Measurements from ENCODE around the gene PRDM15. TPM values are rescaled to one million over a fixed set of nuclear protein-coding genes. Genes with fewer than 3 reads are reported as not detected.

Gene PRDM15
- polyA plus RNA-seq, 1 experiment: 5.1 TPM

DNA sequence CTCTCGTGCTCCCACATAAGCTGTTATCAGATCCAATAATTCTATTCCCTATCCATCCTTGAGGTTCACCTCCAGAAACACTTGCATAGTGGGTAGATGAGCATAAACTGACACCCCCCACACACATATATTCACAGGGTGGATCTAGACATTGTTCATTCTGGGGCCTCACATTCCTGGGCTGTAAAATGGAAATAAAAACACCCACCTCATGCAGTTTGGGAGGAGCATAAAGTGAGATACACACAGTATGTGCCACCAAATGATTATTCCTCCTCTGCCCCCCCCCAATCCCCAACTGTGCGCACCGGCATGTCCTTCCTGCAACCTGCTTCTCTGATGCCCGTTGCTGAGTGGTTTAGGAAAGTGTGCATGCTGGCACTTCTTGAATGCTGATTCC lies 17.9 kb downstream of the PRDM15 start:
- no peaks in the 10 kb centered on the region for H3K27me3 ChIP-seq (ENCODE audit: control insufficient read depth, insufficient read depth, low read length)
- H3K9me3 ChIP-seq (ENCODE audit: control insufficient read depth, insufficient read depth, low read length): no peaks in the 10 kb centered on the region; the same call in 1 of the 2 replicates
- H3K4me3 ChIP-seq (ENCODE audit: low read depth, low read length): no peak overlapping the region
- TF ChIP-seq, protein P1, sequence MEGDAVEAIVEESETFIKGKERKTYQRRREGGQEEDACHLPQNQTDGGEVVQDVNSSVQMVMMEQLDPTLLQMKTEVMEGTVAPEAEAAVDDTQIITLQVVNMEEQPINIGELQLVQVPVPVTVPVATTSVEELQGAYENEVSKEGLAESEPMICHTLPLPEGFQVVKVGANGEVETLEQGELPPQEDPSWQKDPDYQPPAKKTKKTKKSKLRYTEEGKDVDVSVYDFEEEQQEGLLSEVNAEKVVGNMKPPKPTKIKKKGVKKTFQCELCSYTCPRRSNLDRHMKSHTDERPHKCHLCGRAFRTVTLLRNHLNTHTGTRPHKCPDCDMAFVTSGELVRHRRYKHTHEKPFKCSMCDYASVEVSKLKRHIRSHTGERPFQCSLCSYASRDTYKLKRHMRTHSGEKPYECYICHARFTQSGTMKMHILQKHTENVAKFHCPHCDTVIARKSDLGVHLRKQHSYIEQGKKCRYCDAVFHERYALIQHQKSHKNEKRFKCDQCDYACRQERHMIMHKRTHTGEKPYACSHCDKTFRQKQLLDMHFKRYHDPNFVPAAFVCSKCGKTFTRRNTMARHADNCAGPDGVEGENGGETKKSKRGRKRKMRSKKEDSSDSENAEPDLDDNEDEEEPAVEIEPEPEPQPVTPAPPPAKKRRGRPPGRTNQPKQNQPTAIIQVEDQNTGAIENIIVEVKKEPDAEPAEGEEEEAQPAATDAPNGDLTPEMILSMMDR (IDR thresholded peaks at IDR 0.05; ENCODE audit: low read depth, low read length): no peak
- no peak for DNase-seq (ENCODE audit: low read depth, low spot score)
- POLR2A ChIA-PET: no interaction called here
- CTCF ChIA-PET: interaction anchor here (0.6 kb wide), 2 partner anchors 45 to 373 kb away, joined by 3 read pairs; no protein-coding TSS in a partner anchor
- H3K27ac ChIP-seq (ENCODE audit: low read depth, low read length): no peak overlapping the region

DNA sequence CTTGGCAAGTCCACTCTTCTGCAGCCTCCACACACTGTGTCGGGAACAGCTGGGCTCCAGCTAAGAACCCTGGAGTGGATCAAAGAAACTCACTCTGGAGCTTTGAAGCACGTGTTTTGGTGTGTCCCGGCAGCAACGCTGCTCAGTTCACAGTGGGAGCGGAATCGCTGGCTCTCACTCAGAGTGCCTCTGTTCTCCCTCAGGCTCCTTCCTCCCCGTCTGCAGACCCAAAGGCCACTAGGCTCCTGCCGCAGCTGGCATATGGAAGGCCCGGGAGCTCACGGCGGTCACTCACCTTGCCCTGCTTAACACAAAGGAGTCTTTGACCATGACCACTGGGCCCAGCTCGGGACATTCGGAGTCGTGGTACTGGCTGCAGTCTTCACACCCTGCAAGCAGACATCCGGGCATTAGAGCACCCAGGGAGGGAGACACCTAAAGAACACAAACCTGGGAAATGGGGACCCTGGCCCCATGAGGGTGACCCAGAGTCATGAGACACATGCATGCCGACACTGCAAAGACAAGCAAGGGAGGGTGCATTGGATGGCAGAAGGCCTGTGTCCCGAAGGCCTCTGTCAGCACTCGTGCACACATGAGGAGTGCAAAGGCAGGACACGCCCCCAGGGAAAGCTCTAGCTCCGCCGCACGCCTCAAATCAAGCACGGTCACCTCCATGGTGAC lies 19.7 kb downstream of the PRDM15 start:
- Histone ChIP-seq H3K27ac (ENCODE audit: low read depth, low read length) (no peak overlapping the region), H3K27me3 (ENCODE audit: control insufficient read depth, insufficient read depth, low read length) (no peaks in the 10 kb centered on the region), H3K4me3 (ENCODE audit: low read depth, low read length) (no peak overlapping the region), H3K9me3 (ENCODE audit: control insufficient read depth, insufficient read depth, low read length) (no peaks in the 10 kb centered on the region; the same call in 1 of the 2 replicates)
- ChIA-PET POLR2A (no interaction called here), CTCF (no interaction called here)
- TF ChIP-seq, protein P1 (IDR thresholded peaks at IDR 0.05; ENCODE audit: low read depth, low read length): no peak
- DNase-seq (ENCODE audit: low read depth, low spot score): no peak

DNA sequence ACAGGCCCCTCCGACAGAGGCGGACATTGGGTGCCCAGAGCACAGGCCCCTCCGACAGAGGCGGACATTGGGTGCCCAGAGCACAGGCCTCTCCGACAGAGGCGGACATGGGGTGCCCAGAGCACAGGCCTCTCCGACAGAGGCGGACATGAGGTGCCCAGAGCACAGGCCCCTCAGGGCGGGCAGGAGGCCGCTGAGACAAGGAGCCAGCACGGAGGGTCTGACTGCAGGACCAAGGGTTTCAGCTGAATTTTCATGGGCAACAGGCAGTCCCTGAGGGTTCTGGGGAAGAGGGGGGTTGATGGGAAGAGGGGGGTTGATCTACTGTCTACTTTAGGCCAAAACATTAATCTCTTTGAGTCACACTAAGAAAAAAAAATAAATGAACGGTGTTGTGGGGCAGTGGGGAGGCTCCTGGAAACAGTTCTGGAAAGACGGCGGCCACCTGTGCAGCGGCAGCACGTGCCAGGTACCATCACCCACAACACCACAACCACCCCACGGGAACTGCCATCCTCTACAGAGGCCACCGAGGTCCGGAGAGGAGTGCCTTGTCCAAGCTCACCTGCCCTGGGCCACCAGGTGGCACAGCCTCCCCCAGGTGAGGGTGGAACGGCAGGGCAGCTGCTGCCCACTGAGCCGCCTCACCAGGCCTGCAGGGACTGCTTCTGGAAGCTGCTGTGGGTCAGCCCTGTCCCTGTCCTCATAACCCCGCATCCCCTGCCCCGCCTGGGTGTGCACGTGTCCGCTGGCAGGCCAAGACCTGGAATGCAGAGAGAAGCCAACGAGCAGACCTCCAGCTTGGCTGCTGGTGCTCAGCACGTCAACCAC lies 20.5 kb downstream of the PRDM15 start:
- no peak for DNase-seq (ENCODE audit: low read depth, low spot score)
- Histone ChIP-seq H3K27ac (ENCODE audit: low read depth, low read length) (no peak overlapping the region), H3K27me3 (ENCODE audit: control insufficient read depth, insufficient read depth, low read length) (no peaks in the 10 kb centered on the region), H3K9me3 (ENCODE audit: control insufficient read depth, insufficient read depth, low read length) (no peaks in the 10 kb centered on the region; the same call in 1 of the 2 replicates), H3K4me3 (ENCODE audit: low read depth, low read length) (no peak overlapping the region)
- CTCF ChIA-PET: interaction anchor here (0.7 kb wide), 1 partner anchor 10 kb away, joined by 4 read pairs; no protein-coding TSS in a partner anchor
- TF ChIP-seq, protein P1 (IDR thresholded peaks at IDR 0.05; ENCODE audit: low read depth, low read length): no peak
- POLR2A ChIA-PET: no interaction called here

DNA sequence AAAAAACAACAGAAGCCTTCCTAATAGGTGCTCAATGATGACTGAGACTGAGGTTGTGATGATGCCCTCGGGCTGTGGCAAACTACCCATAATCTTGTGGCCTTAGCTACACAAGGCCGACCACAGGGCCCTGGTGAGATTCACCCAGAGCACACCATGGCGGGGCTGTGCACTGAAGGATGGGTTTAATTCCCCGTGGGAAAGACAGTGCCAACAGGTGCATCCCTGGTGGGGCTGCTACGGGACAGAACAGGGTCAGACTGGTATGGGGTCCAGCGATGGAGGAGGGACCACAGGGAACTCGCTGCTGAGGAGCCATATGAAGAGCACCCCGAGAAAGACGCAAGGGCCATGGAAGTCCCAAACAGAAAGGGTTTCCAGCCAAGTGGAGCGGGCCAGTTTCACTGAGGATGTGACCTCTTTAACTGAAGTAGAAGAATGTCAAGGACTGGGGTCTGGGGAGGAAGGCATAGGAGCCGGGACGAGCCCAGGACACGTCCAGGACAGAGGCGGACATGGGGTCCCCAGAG lies 21.3 kb downstream of the PRDM15 start:
- no peak for DNase-seq (ENCODE audit: low read depth, low spot score)
- ChIA-PET CTCF (no interaction called here), POLR2A (no interaction called here)
- no peaks in the 10 kb centered on the region for H3K27me3 ChIP-seq (ENCODE audit: control insufficient read depth, insufficient read depth, low read length)
- TF ChIP-seq, protein P1 (IDR thresholded peaks at IDR 0.05; ENCODE audit: low read depth, low read length): no peak
- no peak overlapping the region for H3K27ac ChIP-seq (ENCODE audit: low read depth, low read length)
- H3K9me3 ChIP-seq (ENCODE audit: control insufficient read depth, insufficient read depth, low read length): no peaks in the 10 kb centered on the region; the same call in 1 of the 2 replicates
- H3K4me3 ChIP-seq (ENCODE audit: low read depth, low read length): no peak overlapping the region

DNA sequence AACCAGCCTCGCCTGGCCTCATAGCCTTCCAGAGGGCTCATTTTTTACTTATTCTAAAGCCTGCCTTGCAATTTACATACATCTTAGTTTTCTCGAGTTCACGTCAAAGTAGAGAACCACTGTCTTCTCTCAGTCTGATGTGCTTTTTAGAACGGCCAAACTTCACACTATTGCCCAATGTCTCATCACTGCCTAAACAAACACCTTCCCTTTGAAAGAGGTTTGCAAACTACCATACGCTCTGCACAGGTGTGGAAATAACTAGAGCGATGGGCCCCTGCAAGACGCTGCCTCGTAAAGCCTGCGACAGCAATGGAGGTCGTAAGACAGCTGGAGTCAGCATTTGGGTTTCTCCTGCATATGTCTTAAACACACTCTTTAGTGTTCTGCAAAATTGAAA lies 22.6 kb downstream of the PRDM15 start:
- Histone ChIP-seq H3K27me3 (ENCODE audit: control insufficient read depth, insufficient read depth, low read length) (no peaks in the 10 kb centered on the region), H3K4me3 (ENCODE audit: low read depth, low read length) (no peak overlapping the region), H3K9me3 (ENCODE audit: control insufficient read depth, insufficient read depth, low read length) (no peaks in the 10 kb centered on the region), H3K27ac (ENCODE audit: low read depth, low read length) (no peak overlapping the region)
- ChIA-PET CTCF (no interaction called here), POLR2A (no interaction called here)
- TF ChIP-seq, protein P1 (IDR thresholded peaks at IDR 0.05; ENCODE audit: low read depth, low read length): no peak
- no peak for DNase-seq (ENCODE audit: low read depth, low spot score)
